Activated T-helper 1 cell treated with anti-CD3 and anti-CD28 coated beads, Interleukin-12 subunit alpha, Interleukin-12 subunit beta, Interleukin-2, Interleukin-4 antibody, amounts not matched to agents 30 ng/mL and 10 ng/mL and 1 ng/mL, durations not matched to agents 14 hours and 24 hours and 36 hours (primary cell): ENCODE results near the gene ARRB1. TPM values are rescaled to one million over a fixed set of nuclear protein-coding genes. Genes with fewer than 3 reads are reported as not detected.
"Not testable (repeated sequence)": the region's sequence is repeated elsewhere in the genome, so short reads cannot be mapped to it uniquely, and the experiment has no call there.

ENCODE experiments used
- DNase-seq: peaks from one replicate; pipeline ENCODE4 v3.0.0; 2021; ENCODE audit warnings: low spot score
- H3K27ac Mint-ChIP-seq: one replicate; pipeline ENCODE4 v1.8.0; 2021; ENCODE audit warnings: mild to moderate bottlenecking, mixed read lengths
- H3K27me3 Mint-ChIP-seq: one replicate; pipeline ENCODE4 v1.8.0; 2022; ENCODE audit warnings: mild to moderate bottlenecking, moderate library complexity, mixed read lengths; ENCODE audit not compliant: insufficient read depth
- H3K36me3 Mint-ChIP-seq: one replicate; pipeline ENCODE4 v1.8.0; 2021; ENCODE audit warnings: low read depth, mixed read lengths
- H3K4me1 Mint-ChIP-seq: one replicate; pipeline ENCODE4 v1.8.0; 2021; ENCODE audit warnings: low read depth, mixed read lengths
- H3K4me3 Mint-ChIP-seq: one replicate; pipeline ENCODE4 v1.8.0; 2021; ENCODE audit warnings: mild to moderate bottlenecking, moderate library complexity, mixed read lengths
- H3K9me3 Mint-ChIP-seq: one replicate; pipeline ENCODE4 v1.8.0; 2021; ENCODE audit warnings: mixed read lengths
- intact Hi-C: fragments of 100-400 bp; cut with micrococcal nuclease; formaldehyde crosslinking; loops from one replicate; pipeline ENCODE4 v1.15.1; 2024
- total RNA-seq: library from RNA; stranded (reverse); gene quantifications from 2 replicates; pipeline ENCODE4 v1.2.3, GENCODE V29; 2022

The ARRB1 gene
- total RNA-seq, 1 donor from 2014 or later: 16.0 TPM

DNA sequence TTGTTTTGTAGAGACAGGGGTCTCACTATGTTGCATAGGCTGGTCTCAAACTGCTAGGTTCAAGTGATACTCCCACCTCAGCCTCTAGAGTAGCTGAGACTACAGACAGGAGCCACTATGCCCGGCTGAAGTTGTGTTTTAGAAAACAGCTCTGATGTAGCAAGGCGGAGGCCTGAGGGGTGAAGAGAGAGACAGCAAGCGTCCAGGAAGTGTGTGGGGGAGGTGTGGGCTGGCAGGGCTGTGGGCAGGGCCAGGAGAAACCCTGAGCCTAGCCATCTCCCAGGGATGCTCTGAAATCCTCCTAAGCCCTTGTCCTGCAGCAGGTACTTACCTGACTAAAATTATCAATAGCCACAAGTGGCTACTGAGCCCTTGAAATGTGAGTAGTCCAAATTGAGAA is 31.8 kb upstream of the ARRB1 start:
- peaks cover 21% of the 10 kb centered on the region for H3K4me1 Mint-ChIP-seq
- H3K27me3 Mint-ChIP-seq: peaks cover 11% of the 10 kb centered on the region
- H3K36me3 Mint-ChIP-seq: no peaks in the 10 kb centered on the region
- H3K4me3 Mint-ChIP-seq: no peak overlapping the region
- peak; percentile 15 for DNase-seq
- no peaks in the 10 kb centered on the region for H3K9me3 Mint-ChIP-seq
- intact Hi-C loops: no loop called here
- peak overlapping the region; percentile 29 for H3K27ac Mint-ChIP-seq

DNA sequence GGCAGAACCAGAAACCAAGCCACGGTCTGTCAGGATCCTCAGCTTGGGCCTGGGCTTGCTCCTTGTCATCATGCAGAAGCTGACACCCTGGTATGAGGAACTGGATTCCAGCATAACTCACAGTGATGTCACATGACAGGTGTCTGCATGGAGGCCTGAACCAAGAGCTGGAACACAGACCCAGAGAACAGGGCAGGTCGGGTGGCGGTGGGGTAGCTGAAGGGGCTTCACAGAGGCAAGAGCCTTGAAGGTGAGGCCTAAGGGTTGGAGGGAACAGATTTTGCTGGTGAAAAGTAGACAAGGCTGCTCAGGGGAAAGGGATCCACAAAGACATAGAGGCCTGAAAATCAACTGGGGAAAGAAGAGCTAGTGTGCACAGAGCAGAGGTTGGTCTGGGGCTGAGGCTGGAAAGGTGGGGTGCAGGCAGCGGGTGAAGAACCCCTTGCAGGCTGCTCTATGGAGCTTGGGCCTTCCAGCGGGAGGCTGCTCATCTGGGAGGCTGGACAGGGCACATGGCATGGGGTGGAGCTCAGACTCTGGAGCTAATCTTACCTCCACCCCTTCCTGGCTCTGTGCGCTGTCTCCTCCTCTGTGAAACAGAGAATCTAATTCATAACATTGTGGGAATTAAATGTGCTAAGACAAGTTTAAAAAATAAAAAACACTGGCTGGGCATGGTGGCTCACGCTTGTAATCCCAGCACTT is 29.4 kb upstream of the ARRB1 start:
- no peaks in the 10 kb centered on the region for H3K9me3 Mint-ChIP-seq
- no peak for DNase-seq
- no peaks in the 10 kb centered on the region for H3K36me3 Mint-ChIP-seq
- no peak overlapping the region for H3K4me3 Mint-ChIP-seq
- no peak overlapping the region for H3K27ac Mint-ChIP-seq
- peaks cover 21% of the 10 kb centered on the region for H3K4me1 Mint-ChIP-seq
- intact Hi-C loops: no loop called here
- H3K27me3 Mint-ChIP-seq: peaks cover 2% of the 10 kb centered on the region

DNA sequence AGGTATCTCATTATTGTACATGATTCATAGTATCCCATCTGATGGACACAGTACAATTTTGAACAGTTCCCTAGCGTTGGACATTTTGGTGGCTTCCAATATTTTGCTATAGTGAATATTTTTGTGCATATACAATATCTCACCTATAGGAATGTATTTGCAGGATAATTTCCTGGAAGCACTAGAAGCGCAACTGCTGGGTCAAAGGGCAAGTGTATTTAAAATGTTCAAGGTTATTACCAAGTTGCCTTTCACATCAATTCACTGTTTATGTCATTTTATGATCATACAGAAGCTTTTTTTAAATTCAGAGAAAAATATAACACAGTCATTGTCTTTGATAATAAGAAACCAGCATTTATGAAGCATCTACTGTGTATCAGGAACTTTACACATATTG is 28.8 kb upstream of the ARRB1 start:
- DNase-seq: no peak
- Mint-ChIP-seq H3K9me3 (no peaks in the 10 kb centered on the region), H3K4me1 (peaks cover 21% of the 10 kb centered on the region), H3K27me3 (peaks cover 2% of the 10 kb centered on the region), H3K36me3 (no peaks in the 10 kb centered on the region), H3K27ac (no peak overlapping the region), H3K4me3 (no peak overlapping the region)
- intact Hi-C loops: no loop called here

DNA sequence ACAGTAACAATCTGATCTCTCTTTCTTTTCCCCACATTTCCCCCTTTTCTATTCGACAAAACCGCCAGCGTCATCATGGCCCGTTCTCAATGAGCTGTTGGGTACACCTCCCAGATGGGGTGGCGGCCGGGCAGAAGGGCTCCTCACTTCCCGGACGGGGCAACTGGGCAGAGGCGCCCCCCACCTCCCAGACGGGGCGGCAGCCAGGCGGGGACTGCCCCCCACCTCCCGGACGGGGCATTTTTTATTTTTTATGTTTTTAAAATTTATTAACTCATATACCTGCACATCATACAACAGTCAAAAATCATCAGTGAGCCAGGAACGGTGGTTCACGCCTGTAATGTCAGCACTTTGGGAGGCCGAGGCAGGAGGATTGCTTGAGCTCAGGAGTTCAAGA is 27.3 kb upstream of the ARRB1 start:
- DNase-seq, H3K27ac Mint-ChIP-seq, H3K4me3 Mint-ChIP-seq, H3K9me3 Mint-ChIP-seq, H3K27me3 Mint-ChIP-seq, intact Hi-C loops, H3K36me3 Mint-ChIP-seq: not testable (repeated sequence)
- H3K4me1 Mint-ChIP-seq: peaks cover 12% of the 10 kb centered on the region

DNA sequence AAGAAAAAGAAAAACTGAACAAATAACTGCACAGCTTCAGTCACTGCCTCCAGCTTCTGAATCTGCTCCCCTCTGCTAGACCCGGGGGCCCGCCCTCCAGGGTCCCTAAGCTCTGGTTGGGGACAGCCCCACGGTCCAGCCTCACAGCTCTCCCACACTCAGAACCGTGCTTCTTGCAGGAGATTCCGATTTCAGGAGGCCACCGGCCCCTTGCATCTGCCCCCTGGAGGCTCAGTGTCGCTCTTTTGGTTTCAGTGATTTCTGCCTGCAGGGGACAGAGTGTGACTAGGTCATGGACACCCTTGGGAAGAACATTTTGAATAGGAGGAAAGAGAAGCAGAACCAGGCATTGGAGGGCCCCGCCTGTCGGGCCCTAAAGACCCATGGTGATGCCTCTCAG is 24.7 kb upstream of the ARRB1 start:
- H3K27me3 Mint-ChIP-seq: no peaks in the 10 kb centered on the region
- intact Hi-C loops: no loop called here
- peaks cover 4% of the 10 kb centered on the region for H3K4me1 Mint-ChIP-seq
- no peaks in the 10 kb centered on the region for H3K9me3 Mint-ChIP-seq
- H3K27ac Mint-ChIP-seq: no peak overlapping the region
- no peak for DNase-seq
- no peaks in the 10 kb centered on the region for H3K36me3 Mint-ChIP-seq
- H3K4me3 Mint-ChIP-seq: no peak overlapping the region

DNA sequence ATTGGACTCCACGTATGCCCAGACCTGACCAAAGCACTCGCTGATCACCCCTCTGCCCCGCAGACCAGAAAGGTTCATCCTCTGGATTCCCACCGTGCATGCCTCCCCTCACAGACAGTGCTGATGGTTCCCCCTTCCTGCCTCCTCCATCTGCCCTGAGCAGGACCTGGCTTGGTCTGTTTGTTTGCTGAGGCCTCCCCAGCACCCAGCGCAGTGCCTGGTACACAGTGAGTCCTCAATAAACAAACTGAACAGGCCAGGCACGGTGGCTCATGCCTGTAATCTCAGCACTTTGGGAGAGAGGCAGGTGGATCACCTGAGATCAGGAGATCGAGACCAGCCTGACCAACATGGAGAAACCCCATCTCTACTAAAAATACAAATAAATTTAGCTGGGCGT is 24.2 kb upstream of the ARRB1 start:
- Mint-ChIP-seq H3K9me3 (no peaks in the 10 kb centered on the region), H3K36me3 (no peaks in the 10 kb centered on the region), H3K27ac (no peak overlapping the region), H3K4me3 (no peak overlapping the region), H3K27me3 (no peaks in the 10 kb centered on the region), H3K4me1 (peaks cover under 1% of the 10 kb centered on the region)
- intact Hi-C loops: no loop called here
- no peak for DNase-seq

DNA sequence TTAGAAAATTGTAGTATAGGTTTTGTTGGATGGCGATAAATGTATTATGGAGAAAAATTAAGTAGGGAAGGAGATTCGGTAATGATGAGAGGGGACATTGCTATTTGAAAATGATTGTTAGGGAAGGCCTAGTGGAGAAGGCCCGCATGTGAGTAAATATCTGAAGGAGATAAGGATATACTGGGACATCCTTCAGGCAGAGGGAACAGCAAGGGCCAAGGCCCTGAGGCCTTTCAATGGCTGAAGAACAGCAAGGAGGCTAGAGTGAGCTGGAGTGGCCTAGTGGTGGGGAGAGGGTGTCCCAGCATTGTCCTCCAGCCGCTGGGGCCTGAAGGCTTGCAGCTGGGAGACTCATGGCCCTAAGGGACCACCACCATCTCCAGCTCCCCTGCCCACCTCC is 23.2 kb upstream of the ARRB1 start:
- Mint-ChIP-seq H3K4me3 (no peak overlapping the region), H3K36me3 (no peaks in the 10 kb centered on the region), H3K4me1 (peaks cover 5% of the 10 kb centered on the region), H3K9me3 (no peaks in the 10 kb centered on the region), H3K27ac (no peak overlapping the region), H3K27me3 (no peaks in the 10 kb centered on the region)
- no peak for DNase-seq
- intact Hi-C loops: no loop called here

DNA sequence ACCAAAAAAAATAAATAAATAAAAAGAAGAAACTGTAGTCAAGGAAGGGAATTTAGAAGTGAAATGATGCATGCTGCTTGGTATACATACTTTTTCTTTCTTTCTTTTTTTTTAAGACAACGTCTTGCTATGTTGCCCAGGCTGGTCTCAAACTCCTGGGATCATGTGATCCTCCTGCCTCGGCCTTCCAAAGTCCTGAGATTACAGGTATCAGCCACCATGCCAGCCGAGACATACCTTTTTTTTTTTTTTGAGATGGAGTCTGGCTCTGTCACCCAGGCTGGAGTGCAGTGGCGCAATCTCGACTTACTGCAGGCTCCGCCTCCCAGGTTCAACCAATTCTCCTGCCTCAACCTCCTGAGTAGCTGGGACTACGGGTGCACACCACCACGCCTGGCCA is 21.7 kb upstream of the ARRB1 start:
- H3K36me3 Mint-ChIP-seq: no peaks in the 10 kb centered on the region
- no peak for DNase-seq
- intact Hi-C loops: no loop called here
- H3K27ac Mint-ChIP-seq: no peak overlapping the region
- H3K9me3 Mint-ChIP-seq: no peaks in the 10 kb centered on the region
- H3K27me3 Mint-ChIP-seq: no peaks in the 10 kb centered on the region
- no peak overlapping the region for H3K4me3 Mint-ChIP-seq
- H3K4me1 Mint-ChIP-seq: peaks cover 15% of the 10 kb centered on the region

DNA sequence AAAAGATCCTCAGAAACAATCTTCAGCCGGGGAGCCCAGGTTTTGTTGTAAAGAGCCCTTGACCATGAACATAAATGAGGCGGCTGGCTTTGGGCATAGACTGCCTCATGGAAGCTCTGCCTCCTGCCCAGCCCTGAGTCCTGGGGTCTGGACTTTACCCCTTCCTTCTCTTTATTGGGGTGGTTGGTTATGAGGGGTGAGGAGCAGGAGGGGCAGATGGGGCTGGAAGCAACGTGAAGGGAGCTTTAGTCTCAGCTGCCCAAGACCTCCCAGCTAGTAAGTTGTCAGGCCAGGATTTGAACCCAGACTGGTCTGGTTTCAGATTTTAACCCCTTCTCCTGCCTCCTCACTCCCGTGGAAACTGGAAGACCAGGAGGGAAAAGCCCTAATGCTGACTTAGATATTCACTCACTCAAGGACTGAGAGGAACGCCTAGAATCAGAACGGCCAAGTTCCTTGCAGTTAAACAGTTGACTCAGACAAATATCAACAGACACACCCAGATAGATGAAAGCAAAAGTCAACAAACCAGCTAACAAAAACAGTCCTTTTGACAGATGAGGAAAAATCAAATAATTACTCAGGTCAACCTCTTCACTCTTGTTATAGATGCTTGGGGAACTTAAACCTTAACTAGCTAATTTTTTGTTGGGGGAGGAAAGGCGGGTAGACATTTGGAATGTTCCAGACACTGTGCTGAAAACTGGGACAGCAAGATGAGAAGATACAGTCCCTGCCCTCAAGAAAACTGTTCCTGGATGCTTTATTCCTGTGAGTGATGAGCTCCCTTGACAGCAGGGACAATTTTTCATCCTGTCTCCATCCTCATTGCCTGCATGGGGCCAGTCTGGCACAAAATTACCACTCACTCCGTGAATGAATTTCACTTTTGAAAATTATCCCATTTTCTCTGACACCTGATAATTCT is 20.8 kb upstream of the ARRB1 start:
- no peaks in the 10 kb centered on the region for H3K27me3 Mint-ChIP-seq
- H3K36me3 Mint-ChIP-seq: no peaks in the 10 kb centered on the region
- H3K4me1 Mint-ChIP-seq: peaks cover 15% of the 10 kb centered on the region
- no peak for DNase-seq
- H3K4me3 Mint-ChIP-seq: no peak overlapping the region
- no peaks in the 10 kb centered on the region for H3K9me3 Mint-ChIP-seq
- intact Hi-C loops: no loop called here
- H3K27ac Mint-ChIP-seq: no peak overlapping the region

DNA sequence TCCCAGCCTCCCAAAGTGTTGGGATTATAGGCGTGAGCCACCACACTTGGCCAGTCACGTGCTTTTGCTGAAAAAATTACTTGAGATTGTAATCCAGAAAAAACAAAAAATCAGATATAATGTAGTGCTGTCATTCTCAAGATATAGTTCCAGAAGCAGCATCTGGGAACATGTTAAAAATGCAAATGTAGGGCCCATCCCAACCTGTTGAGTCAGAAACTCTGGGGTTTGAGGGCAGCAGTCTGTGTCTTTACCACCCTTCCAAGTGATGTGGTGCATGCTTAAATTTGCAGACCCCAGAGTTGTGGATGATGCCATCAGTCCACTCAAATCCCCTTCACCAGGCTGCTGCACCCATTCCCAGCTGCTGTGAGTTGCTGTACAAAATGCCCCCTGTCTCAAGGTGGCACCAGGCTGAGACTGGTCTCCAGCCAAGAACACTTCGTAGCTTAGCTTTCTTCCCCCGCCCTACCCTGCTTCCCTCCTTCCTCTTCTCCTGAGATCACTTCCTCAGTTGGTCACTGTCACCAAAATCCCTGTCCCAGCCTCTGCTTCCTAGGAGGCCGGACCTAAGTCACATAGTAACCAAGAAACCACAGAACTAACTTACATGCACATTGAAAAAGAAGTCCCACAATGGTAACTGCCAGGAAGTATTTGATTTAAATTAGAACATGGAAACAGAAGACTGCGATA is 18.2 kb upstream of the ARRB1 start:
- Mint-ChIP-seq H3K4me3 (peak overlapping the region; percentile 63), H3K27me3 (peaks cover under 1% of the 10 kb centered on the region), H3K9me3 (no peaks in the 10 kb centered on the region), H3K36me3 (no peaks in the 10 kb centered on the region), H3K4me1 (peaks cover 15% of the 10 kb centered on the region), H3K27ac (no peak overlapping the region)
- no peak for DNase-seq
- intact Hi-C loops: no loop called here

DNA sequence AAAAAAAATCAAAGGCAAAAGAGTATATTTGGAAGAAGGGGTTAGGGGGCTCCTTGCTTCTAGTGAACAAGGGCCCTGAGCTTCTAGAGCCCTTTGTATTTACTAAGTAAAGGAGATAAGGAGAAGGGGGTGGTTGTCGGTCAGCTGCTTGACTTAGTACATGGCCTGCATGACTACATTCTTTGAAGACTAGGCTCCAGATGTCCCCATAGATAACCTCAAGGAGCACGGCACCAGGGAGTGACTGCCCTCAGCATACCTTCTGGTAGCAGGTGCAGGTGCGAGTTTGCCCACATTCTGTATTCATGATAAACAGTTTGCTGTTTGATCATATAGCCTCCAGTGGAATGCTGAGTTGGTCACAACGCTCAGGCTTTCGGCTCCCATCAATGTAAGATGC is 15.4 kb upstream of the ARRB1 start:
- DNase-seq, H3K9me3 Mint-ChIP-seq, H3K4me3 Mint-ChIP-seq, H3K27me3 Mint-ChIP-seq, H3K36me3 Mint-ChIP-seq, H3K27ac Mint-ChIP-seq, intact Hi-C loops: not testable (repeated sequence)
- peaks cover 15% of the 10 kb centered on the region for H3K4me1 Mint-ChIP-seq

DNA sequence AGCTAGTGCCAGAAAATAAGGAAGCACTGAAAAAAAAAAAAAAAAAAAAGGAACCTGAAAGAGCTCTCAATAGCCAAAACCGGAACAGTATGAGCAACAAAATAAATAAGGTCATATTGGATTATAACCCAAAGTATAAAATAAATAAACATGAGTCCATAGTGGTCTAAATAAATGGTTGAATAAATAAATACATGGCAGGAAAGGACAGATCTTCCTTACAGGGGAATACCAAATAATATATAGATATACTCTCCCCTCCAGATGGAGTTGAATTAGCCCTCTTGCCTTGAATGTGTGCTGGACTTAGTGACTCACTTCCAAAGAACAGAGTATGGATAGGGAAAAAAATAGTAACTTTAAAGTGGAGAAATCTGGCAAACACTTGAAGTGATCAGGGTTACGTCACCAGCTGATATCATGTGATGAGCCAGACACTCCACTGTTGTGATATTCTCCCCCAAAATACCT is 14.3 kb upstream of the ARRB1 start:
- peaks cover 15% of the 10 kb centered on the region for H3K4me1 Mint-ChIP-seq
- intact Hi-C loops: no loop called here
- no peaks in the 10 kb centered on the region for H3K9me3 Mint-ChIP-seq
- no peak overlapping the region for H3K27ac Mint-ChIP-seq
- no peaks in the 10 kb centered on the region for H3K36me3 Mint-ChIP-seq
- H3K27me3 Mint-ChIP-seq: peaks cover 9% of the 10 kb centered on the region
- H3K4me3 Mint-ChIP-seq: no peak overlapping the region
- no peak for DNase-seq

DNA sequence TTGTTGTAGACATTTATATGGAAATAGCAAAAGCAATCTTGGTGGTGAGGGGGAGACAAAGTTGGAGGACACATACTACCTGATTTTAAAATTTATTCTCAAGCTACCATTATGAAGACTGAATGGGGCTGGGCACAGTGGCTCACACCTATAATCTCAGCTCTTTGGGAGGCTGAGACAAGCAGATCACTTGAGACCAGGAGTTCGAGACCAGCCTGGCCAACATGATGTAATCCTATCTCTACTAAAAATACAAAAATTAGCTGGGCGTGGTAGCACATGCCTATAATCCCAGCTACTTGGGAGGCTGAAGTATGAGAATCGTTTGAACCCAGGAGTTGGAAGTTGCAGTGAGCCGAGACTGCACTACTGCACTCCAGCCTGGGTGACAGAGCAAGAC is 10.8 kb upstream of the ARRB1 start:
- peaks cover 14% of the 10 kb centered on the region for H3K27me3 Mint-ChIP-seq
- DNase-seq, H3K36me3 Mint-ChIP-seq, H3K4me1 Mint-ChIP-seq, intact Hi-C loops, H3K9me3 Mint-ChIP-seq, H3K27ac Mint-ChIP-seq, H3K4me3 Mint-ChIP-seq: not testable (repeated sequence)
